ENCODE data around the gene LRRC8C.

LRRC8C gene

DNA sequence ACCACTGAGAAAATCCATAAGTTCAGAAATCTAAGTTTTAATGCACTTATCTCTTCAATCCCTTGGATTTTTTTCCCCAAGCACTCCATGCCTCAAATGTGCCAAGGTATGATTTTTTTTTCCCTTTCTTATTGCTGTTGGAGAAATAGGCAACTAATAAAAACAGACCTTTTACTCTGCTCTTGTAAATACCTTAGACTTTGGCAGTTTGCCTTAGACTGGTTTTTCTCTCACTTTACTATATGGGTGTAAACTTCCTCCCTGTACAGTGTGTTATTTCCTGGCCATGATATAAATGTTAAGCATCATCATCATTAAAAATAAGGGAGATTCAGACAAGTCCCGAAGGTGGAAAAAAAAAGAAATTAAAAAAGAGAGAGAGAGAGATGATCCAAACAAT is 65.7 kb downstream of the LRRC8C start:
- Histone ChIP-seq H3K4me1 (ENCODE audit: control insufficient read depth, low read length) (peaks cover 14% of the 10 kb centered on the region), H4K20me1 (ENCODE audit: control insufficient read depth, insufficient read depth, low read depth, low read length) (no peaks in the 10 kb centered on the region), H3K9me3 (ENCODE audit: control insufficient read depth, insufficient read depth, low read length) (no peaks in the 10 kb centered on the region), H3K27me3 (ENCODE audit: control insufficient read depth, low read length) (no peaks in the 10 kb centered on the region), H3K9me2 (replicated peaks; ENCODE audit: control insufficient read depth, low read length) (no peaks in the 10 kb centered on the region), H3K36me3 (ENCODE audit: control insufficient read depth, low read length) (no peaks in the 10 kb centered on the region), H3K79me2 (ENCODE audit: control insufficient read depth, low read length) (no peaks in the 10 kb centered on the region), H3F3A (ENCODE audit: control insufficient read depth, insufficient read depth) (no peaks in the 10 kb centered on the region), H3K4me3 (ENCODE audit: low read length) (no peak overlapping the region), H3K27ac (ENCODE audit: low read depth, low read length) (no peak overlapping the region), H3K4me2 (ENCODE audit: low read length) (no peak overlapping the region)
- TF ChIP-seq EZH2phosphoT487 (IDR thresholded peaks at IDR 0.05; ENCODE audit: borderline replicate concordance, low read length) = no peak
- TF ChIP-seq, protein P1, sequence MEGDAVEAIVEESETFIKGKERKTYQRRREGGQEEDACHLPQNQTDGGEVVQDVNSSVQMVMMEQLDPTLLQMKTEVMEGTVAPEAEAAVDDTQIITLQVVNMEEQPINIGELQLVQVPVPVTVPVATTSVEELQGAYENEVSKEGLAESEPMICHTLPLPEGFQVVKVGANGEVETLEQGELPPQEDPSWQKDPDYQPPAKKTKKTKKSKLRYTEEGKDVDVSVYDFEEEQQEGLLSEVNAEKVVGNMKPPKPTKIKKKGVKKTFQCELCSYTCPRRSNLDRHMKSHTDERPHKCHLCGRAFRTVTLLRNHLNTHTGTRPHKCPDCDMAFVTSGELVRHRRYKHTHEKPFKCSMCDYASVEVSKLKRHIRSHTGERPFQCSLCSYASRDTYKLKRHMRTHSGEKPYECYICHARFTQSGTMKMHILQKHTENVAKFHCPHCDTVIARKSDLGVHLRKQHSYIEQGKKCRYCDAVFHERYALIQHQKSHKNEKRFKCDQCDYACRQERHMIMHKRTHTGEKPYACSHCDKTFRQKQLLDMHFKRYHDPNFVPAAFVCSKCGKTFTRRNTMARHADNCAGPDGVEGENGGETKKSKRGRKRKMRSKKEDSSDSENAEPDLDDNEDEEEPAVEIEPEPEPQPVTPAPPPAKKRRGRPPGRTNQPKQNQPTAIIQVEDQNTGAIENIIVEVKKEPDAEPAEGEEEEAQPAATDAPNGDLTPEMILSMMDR (IDR thresholded peaks at IDR 0.05; ENCODE audit: low read depth, low read length, poor library complexity, severe bottlenecking) = no peak

DNA sequence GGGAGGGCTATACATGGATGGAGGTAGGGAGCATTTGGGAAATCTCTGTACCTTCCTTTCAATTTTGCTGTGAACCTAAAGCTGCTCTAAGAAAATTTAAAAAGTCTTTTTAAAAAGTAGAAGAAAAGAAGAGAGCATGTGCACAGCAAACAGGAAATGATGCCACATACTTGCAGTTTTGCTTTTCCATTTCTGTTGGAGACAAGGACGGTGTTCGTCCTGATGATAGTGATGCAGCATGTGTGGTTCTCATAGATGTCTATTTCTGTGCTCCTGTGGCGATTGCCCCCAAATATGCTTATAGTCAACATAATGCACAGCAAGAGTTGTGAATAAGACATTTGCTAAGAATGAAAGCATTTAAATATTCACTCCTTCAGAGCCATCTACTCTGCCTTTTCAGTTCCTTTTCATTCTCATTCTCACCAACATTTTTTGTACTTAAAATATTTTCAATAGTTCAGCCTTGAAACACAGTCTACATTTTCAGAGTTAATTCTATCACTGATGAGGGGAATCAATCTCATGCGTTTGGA is 66.6 kb downstream of the LRRC8C start:
- peaks cover 2% of the 10 kb centered on the region; the same call in 1 of the 2 replicates for H3K27me3 ChIP-seq (ENCODE audit: control insufficient read depth, low read length)
- peaks cover 5% of the 10 kb centered on the region for H3K4me1 ChIP-seq (ENCODE audit: control insufficient read depth, low read length)
- no peak for TF ChIP-seq EZH2phosphoT487 (IDR thresholded peaks at IDR 0.05; ENCODE audit: borderline replicate concordance, low read length)
- TF ChIP-seq, protein P1 (IDR thresholded peaks at IDR 0.05; ENCODE audit: low read depth, low read length, poor library complexity, severe bottlenecking) = no peak
- no peaks in the 10 kb centered on the region for H3K79me2 ChIP-seq (ENCODE audit: control insufficient read depth, low read length)
- H3K9me2 ChIP-seq (replicated peaks; ENCODE audit: control insufficient read depth, low read length) = no peaks in the 10 kb centered on the region
- no peak overlapping the region for H3K4me3 ChIP-seq (ENCODE audit: low read length)
- H4K20me1 ChIP-seq (ENCODE audit: control insufficient read depth, insufficient read depth, low read depth, low read length) = no peaks in the 10 kb centered on the region
- no peaks in the 10 kb centered on the region for H3K36me3 ChIP-seq (ENCODE audit: control insufficient read depth, low read length)
- no peaks in the 10 kb centered on the region for H3K9me3 ChIP-seq (ENCODE audit: control insufficient read depth, insufficient read depth, low read length)
- H3K27ac ChIP-seq (ENCODE audit: low read depth, low read length) = no peak overlapping the region
- no peaks in the 10 kb centered on the region for H3F3A ChIP-seq (ENCODE audit: control insufficient read depth, insufficient read depth)
- H3K4me2 ChIP-seq (ENCODE audit: low read length) = no peak overlapping the region

DNA sequence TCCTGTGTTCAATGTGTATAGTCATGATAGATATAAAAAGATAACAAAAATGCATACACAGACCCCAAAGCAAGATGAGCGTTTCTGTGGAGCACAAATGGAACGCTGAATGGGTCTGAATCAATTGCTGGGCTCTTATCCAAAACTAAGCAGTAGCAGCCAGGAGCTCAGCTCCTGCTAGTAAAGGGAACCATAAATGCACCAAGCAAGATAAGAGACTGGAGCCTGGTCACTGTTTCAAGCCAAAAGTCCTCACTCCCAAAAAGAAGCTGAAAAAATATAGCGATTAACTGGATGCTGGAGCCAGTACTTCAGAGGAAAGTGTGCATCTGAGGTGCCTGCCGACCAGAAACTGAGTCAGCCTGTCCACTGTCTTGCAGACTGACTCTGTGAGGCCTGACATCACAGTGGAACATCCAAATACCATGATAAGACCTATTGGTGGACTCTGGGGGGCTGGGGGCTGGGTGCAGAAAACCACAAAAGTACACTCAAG is 68.9 kb downstream of the LRRC8C start:
- no peak overlapping the region for H3K27ac ChIP-seq (ENCODE audit: low read depth, low read length)
- H3F3A ChIP-seq (ENCODE audit: control insufficient read depth, insufficient read depth) = no peaks in the 10 kb centered on the region; the same call in 1 of the 2 replicates
- no peaks in the 10 kb centered on the region for H3K9me2 ChIP-seq (replicated peaks; ENCODE audit: control insufficient read depth, low read length)
- H4K20me1 ChIP-seq (ENCODE audit: control insufficient read depth, insufficient read depth, low read depth, low read length) = no peaks in the 10 kb centered on the region
- H3K79me2 ChIP-seq (ENCODE audit: control insufficient read depth, low read length) = no peaks in the 10 kb centered on the region
- H3K36me3 ChIP-seq (ENCODE audit: control insufficient read depth, low read length) = no peaks in the 10 kb centered on the region
- H3K4me1 ChIP-seq (ENCODE audit: control insufficient read depth, low read length) = peaks cover 12% of the 10 kb centered on the region
- no peak overlapping the region for H3K4me3 ChIP-seq (ENCODE audit: low read length)
- no peak for TF ChIP-seq EZH2phosphoT487 (IDR thresholded peaks at IDR 0.05; ENCODE audit: borderline replicate concordance, low read length)
- TF ChIP-seq, protein P1 (IDR thresholded peaks at IDR 0.05; ENCODE audit: low read depth, low read length, poor library complexity, severe bottlenecking) = no peak
- peaks cover 2% of the 10 kb centered on the region; the same call in 1 of the 2 replicates for H3K27me3 ChIP-seq (ENCODE audit: control insufficient read depth, low read length)
- no peaks in the 10 kb centered on the region for H3K9me3 ChIP-seq (ENCODE audit: control insufficient read depth, insufficient read depth, low read length)
- no peak overlapping the region for H3K4me2 ChIP-seq (ENCODE audit: low read length)

All from DOHH2 (cell line).